Stimulated activated CD8-positive, alpha-beta memory T cell treated with anti-CD3 and anti-CD28 coated beads, Interleukin-4, amount 100 ng/mL, for 24 hours (primary cell): ENCODE results near the gene PDZK1.
"Not testable (repeated sequence)": the region's sequence is repeated elsewhere in the genome, so short reads cannot be mapped to it uniquely, and the experiment has no call there.

Experiments
- DNase-seq: peaks from one replicate; pipeline ENCODE4 v3.0.0-alpha.2; 2020; ENCODE audit warnings: low read depth

The PDZK1 gene

DNA sequence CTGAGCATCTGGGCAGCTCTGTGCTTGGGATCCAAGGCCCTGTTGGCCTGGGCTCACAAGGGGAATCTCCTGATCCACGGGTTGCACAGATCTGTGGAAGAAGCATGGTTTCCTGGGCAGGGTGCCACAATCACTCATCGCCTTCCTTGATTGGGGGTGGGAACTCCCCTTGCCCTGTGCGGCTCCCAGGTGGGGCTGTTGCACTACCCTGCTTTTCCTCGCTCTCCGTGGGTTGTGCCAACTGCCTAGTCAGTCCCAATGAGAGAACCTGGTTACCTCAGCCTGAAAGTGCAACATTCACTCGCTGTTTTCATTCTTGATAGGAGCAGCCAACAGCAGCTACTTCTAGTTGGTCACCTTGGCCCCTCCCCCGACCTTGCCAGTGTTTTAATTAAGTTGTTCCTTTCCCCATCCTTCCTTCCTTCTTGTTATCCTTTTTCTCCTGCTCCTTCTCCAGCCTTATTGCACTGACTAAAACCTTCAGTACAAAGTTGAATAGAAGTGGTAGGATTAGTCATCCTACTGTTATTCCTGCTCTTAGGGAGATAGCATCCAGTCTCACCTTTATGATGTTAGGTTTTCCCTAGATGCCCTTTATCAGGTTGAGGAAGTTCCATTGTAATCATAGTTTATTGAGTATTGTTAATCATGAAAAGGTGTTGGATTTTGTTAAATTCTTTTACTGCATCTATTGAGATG, 50.8 kb downstream of the PDZK1 start:
- DNase-seq, result not testable (repeated sequence)

DNA sequence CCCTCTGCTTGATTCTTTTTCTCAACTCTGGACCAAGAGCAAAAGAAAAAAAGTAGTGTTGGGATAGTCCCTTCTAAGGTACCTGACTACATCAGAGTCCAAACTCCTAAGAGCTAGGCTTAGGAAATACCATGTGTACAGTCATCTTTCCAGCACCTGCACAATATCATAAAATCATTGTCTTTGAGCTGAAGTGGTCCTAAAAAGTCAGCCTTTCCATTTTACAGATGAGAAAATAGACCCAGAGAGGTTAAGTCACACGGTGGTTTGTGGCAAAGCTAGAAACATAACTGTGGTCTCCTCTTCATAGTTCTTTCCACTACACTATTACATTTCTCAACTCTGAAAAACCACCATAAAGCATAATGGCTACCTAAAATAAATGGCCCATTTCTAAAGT, 63.2 kb downstream of the PDZK1 start:
- not testable (repeated sequence) for DNase-seq

DNA sequence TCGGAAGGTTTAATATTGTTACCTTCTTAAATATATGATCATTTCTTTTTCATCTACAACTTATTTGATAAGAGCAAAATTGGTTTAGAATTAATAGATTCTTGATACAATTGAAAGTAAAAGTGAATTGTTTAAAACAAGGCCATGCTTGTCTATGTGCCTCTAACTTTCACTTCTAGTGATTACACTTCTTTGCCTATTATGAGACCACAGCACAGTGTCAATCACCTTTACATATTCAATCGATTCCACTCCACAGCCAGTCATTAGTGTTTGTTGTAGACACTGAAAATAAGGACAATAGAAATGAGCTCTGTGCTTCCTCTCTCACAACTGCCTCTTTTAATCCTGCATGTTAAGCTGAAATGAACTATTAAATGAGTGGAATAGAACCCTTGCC, 65.3 kb downstream of the PDZK1 start:
- not testable (repeated sequence) for DNase-seq

DNA sequence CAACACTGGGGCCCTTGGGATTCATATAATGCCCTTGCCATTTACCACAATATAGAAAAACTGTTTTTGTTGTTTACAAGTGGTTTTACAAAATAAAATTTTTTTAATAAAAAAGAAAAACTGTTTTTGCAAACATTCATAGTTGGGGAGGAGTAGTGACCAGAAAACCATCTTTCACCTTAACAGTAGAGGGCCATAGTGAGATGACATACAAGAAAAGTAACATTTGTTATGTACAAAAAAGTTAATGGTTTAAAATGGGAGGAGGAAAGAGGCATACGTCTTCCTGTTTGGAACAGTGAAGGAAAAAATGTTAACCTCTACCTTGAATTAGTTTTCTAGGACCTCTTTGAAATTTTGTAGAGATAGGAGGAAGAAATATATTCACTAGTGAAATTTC, 70.9 kb downstream of the PDZK1 start:
- DNase-seq, result not testable (repeated sequence)

DNA sequence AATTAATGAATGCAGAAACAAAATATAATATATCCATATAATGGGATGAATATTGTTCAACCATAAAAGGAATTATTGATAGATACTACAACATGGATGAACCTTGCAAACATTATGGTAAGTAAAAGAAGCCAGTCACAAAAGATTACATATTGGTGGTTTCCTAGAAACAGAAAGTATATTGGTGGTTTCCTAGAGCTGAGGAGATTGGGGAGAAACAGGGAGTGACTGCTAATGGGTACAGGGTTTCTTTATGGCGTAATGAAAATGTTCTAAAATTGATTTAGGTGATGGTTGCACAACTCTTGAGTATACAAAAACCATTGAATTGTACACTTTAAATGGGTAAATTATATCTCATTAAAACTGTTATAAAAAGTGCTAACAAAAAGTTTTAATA, 85.0 kb downstream of the PDZK1 start:
- DNase-seq, result not testable (repeated sequence)
